ENCODE measurements around the gene ACTR3.

The ACTR3 gene

DNA sequence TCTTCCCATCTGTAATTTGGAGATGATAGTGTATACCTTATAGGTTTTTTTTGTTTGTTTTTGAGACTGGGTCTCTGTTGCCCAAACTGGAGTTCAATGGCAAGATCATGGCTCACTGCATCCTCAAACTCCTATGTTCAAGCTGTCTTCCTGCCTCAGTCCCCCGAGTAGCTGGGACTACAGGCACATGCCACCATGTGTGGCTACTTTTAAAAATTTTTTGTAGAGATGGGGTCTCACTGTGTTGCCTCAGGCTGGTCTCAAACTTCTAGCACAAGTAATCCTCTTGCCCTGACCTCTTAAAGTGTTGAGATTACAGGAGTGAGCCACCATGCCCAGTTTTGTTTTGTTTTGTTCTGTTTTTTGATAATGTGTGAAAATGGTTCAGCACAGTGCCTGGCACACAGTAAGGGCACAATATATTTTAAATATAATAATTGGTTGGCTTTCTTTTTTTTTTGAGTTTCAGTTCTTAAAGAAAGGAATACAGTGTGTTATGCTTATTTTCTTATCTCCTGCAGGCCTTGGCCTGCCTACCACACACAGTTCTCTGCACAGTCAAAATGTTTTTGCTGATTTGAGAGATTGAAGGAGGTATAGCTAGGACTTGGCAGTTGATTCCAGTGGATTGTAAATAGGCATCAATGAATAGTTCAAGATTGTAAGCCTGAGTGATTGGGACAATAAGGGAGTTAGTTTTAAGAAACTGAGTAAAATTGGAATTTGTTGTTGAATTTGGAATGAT, 6.1 kb downstream of the ACTR3 start:
- H3K4me3 ChIP-seq: no peak overlapping the region
- DNase-seq (ENCODE audit: low spot score): no peak
- TF ChIP-seq, protein P1, sequence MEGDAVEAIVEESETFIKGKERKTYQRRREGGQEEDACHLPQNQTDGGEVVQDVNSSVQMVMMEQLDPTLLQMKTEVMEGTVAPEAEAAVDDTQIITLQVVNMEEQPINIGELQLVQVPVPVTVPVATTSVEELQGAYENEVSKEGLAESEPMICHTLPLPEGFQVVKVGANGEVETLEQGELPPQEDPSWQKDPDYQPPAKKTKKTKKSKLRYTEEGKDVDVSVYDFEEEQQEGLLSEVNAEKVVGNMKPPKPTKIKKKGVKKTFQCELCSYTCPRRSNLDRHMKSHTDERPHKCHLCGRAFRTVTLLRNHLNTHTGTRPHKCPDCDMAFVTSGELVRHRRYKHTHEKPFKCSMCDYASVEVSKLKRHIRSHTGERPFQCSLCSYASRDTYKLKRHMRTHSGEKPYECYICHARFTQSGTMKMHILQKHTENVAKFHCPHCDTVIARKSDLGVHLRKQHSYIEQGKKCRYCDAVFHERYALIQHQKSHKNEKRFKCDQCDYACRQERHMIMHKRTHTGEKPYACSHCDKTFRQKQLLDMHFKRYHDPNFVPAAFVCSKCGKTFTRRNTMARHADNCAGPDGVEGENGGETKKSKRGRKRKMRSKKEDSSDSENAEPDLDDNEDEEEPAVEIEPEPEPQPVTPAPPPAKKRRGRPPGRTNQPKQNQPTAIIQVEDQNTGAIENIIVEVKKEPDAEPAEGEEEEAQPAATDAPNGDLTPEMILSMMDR (IDR thresholded peaks at IDR 0.05): no peak
- no peak overlapping the region for H3K27ac ChIP-seq

DNA sequence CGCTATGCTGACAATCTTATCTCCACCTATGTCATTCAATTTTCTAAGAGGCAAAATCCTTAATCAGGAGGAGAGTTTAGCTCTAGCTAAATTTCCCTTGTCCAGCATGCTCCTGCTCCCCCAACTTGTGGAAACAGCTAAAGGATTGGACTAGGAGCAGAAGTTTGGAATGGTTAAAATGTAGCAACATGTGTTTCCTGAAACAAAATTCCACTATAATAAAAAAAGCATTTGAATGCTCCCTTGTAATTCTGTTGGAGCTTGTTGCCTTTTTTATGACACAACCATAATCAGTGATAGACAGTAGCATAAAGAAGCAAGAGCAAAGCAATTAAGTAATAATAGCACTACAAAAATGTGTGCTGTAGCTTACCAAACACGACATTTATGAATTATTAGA, 6.9 kb downstream of the ACTR3 start:
- DNase-seq (ENCODE audit: low spot score): no peak
- Histone ChIP-seq H3K4me3 (no peak overlapping the region), H3K27ac (peak overlapping the region in 1 of 2 donors; percentile 27)
- TF ChIP-seq, protein P1 (IDR thresholded peaks at IDR 0.05): no peak

DNA sequence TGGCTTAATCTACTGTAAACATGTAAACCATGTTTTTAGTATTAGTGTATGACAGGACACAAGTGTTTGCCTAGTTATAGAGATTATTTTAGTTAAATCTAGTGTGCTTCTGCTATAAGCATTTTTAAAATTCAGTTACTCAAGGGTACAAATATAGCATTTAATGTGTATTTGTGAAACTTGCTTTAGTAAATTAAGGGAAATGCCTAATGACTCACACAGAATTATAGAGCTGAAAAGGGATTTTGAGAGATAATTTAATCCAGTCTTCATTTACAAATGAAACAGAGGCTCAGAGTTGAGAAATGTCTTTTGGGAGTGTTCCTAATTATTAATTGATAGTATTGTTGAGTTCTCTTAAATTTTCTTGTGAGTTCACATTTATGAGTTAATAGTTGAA, 8.2 kb downstream of the ACTR3 start:
- TF ChIP-seq, protein P1 (IDR thresholded peaks at IDR 0.05): no peak
- DNase-seq (ENCODE audit: low spot score): no peak
- Histone ChIP-seq H3K27ac (peak overlapping the region in 1 of 2 donors; percentile 42), H3K4me3 (peak overlapping the region; percentile 35)

DNA sequence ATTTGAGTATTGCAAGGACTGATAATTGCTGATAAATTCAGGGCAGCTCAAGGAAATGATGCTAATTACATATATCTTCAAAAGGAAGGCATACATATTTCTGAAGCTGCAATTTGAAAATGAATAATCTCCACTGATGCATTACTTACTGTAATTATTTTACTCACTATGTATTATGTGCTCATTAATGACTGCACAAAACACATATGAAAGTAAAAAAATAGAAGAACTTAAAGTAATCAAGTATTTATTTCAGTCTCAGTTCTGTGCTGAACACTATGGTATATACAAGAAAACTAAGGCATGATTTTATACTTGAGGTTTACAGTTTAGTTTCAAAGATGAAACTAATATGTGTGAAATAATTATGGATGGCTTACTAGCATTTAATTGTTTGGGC, 9.3 kb downstream of the ACTR3 start:
- no peak for DNase-seq (ENCODE audit: low spot score)
- Histone ChIP-seq H3K4me3 (no peak overlapping the region), H3K27ac (no peak overlapping the region)
- TF ChIP-seq, protein P1 (IDR thresholded peaks at IDR 0.05): no peak

DNA sequence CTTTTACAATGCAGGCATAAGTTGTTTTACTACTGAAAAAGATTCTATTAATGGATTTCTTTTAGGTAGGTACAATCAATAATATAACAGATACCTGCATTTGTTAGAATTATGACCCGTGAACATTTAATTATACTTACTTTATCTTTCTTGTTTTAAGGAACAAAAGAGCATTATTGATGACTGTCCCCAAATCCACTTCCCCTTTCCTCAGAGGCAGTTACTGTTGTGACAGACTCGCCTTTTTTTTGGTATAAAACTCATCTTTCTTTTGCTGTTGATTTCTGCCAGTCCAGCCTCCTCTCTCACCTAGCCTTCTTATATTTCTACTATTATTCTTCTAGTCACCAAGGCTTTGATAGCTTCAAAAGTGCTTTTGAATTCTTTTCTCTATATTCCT, 12.1 kb downstream of the ACTR3 start:
- Histone ChIP-seq H3K4me3 (no peak overlapping the region), H3K27ac (no peak overlapping the region)
- TF ChIP-seq, protein P1 (IDR thresholded peaks at IDR 0.05): no peak
- no peak for DNase-seq (ENCODE audit: low spot score)

DNA sequence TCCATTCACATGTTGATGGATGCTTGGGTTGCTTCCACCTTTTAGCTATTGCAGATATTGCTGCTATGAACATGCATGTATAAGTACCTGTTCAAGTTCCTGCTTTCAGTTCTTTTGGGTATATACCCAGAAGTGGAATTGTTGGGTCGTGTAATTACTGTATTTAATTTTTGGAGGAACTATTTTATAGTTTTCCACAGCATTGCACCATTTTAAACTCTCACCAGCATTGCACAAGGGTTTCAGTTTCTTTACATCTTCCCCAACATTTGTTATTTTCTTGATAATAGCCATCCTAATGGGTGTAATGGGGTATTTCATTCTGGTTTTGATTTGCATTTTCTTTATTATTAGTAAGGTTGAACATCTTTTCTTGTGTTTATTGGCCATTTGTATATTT, 16.0 kb downstream of the ACTR3 start:
- H3K27ac ChIP-seq: no peak overlapping the region
- TF ChIP-seq, protein P1 (IDR thresholded peaks at IDR 0.05): no peak
- DNase-seq (ENCODE audit: low spot score): no peak
- no peak overlapping the region for H3K4me3 ChIP-seq

DNA sequence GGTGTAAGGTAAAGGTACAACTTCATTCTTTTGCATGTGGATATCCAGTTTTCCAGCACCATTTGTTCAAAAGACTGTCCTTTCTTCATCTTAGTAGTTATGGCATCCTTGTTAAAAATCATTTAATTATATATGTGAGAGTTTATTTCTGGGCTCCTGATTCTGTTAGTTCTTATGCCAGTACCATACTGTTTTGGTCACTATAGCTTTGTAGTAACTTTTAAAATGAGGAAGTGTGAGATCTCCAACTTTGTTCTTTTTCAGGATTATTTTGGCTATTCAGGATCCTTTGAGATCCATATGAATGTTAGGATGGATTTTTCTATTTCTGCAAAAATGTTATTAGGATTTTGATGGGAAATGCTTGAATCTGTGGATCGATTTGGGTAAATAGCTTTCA, 16.8 kb downstream of the ACTR3 start:
- Histone ChIP-seq H3K27ac (no peak overlapping the region), H3K4me3 (no peak overlapping the region)
- no peak for DNase-seq (ENCODE audit: low spot score)
- TF ChIP-seq, protein P1 (IDR thresholded peaks at IDR 0.05): no peak
